GM18867 (cell line): ENCODE data around the gene GAS2L1.

Experiments
- ATAC-seq: cut with Tn5 transposase; IDR thresholded peaks from one replicate; pipeline ENCODE4 v1.9.1; 2021; ENCODE audit warnings: mild to moderate bottlenecking, moderate library complexity; ENCODE audit not compliant: unreplicated experiment

GAS2L1 gene

DNA sequence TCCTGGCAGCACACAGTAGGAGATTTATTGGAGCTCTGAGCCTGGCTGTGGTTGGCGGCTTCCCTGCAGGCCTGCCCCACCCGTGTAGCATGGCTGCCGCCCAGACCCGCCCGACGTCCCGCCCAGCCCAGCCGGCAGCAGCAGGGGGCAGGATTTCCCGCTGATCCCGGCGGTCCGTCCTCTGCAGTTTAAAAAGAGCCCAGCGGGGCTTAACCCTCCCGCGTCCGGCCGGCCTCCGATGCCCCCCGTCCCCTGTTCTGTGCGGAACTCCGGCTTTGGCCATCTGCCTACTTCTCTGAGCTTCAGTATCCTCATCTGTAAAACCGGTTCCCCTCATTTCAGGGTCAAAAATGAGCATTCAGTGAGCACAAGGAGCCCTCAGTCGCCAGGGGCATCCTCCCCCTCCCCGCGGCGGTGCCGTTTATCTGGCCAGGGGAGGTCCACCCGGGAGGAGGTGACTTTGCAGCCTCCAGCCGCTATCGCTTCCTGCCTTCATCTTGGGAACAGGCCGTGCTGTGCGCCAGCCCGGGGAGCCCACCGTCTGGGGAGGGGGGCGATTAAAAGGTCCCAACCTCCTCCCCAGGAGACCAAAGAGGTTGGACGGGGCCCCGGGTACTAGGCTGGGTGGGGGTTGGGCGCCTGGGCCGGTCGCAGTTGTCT, at the start of gene GAS2L1:
GAS2L1 (plus strand) TSS at position 476 of the 660 bp plus-strand sequence. CDS start 1,456 bp downstream, outside the sequence.
- ATAC-seq, result no peak

DNA sequence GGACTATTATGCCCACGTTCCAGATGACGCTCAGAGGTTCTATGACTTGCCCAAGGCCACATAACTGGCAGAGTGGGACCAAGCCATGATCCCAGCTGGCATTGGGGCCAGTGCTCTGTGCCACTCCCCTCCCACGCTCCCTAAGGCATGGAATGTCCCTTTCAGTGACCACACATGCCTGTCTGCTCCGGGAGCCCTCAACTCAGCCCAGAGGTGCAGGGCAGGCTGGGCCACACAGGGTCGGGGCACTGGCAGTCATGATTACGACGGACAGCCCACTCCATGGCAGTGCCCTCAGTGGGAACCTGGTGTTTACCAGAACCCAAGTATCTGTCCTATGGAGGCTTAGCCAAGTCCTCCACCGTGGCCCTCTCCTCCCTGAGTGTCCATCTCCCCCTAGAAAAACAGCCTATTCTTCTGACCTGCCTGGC, 48.7 kb upstream of the GAS2L1 start:
- no peak for ATAC-seq

DNA sequence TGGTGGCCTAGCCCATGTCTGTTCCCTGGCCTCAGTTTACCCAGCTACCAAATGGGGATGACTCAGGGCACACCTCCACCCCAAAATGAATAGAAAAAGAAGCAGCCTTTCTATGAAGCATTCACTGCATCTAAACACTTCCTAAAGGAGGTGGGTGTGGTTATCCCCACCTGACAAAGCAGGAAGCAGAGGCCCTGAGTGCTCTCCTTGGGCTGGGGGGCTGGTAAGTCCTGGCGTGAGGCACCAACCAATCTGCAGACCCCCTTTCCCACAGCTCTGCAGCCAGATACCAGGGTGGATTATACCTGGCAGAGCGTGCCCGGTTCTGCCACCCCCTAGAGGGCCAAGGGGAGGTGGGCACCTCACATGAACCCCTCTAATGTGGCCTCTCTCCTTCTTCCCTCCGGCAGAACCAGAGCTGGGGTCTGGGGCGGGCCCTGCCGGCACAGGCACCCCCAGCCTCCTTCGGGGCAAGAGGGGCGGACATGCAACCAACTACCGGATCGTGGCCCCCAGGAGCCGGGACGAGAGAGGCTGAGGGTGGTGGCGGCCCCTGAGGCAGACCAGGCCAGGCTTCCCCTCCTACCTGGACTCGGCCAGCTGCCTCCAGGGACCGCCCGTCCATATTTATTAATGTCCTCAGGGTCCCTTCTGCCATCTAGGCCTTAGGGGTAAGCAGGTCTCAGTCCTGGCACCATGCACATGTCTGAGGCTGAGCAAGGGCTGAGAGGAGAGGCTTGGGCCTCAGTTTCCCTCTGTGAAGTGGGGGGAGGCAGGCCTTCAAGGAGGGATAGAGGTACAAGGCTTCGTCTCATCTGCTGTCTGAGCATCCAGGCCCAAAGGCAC, 47.8 kb upstream of the GAS2L1 start:
- ATAC-seq, result no peak

DNA sequence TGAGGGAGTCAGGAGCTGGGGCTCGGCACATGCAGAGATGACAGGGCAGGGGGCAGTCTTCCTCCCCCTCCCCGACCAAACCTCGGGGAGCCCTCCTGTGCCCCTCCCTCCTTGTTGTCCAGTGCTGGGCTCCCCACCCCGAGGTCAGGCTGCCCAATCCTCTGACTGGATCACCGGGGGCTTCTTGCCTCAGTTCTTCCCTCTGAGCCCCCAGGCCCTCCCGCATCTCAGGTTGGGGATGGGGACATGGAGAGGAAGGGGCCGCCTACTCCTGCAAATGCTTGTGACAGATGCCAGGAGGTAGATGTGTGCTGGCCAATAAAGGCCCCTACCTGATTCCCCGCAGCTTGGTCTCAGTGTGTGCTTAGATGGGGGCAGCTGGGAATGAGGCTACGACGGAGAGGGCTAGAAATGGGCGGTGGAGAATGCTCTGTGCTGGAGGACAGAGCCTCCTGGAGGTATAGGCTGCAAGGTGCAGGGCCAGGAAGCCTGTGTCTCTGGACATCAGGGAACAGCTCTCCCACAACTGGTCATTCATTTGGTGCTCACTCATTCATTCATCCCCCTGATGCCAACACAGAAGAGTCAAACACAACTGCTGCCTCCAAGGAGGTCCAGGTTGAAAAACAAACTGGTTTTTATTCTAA, 47.1 kb upstream of the GAS2L1 start:
- no peak for ATAC-seq

DNA sequence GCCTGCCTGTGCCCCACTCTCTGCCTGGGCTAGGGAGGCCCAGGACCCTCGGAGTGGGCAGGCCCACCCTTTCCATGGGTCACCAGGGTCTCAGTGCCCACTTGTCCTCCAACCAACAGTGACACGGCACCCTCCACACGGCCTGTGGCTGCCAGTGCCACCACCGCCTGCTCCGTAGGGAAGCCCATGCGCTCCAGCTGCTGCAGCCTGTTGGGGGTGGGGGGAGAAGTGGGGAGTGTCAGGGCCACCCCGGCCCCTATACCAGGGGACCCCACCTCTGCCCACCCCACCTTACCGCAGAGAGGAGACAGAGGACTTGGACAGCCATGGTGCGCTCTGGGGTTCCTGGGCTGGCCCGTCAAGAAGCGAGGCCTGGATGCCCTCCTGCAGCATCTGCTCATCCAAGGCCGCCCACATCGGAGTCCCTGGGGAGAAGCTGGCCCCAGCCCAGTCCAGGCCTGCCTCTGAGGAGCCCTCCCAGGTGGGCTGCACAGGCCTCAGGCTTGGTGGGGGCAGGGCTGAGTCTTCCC, 46.4 kb upstream of the GAS2L1 start:
- no peak for ATAC-seq

DNA sequence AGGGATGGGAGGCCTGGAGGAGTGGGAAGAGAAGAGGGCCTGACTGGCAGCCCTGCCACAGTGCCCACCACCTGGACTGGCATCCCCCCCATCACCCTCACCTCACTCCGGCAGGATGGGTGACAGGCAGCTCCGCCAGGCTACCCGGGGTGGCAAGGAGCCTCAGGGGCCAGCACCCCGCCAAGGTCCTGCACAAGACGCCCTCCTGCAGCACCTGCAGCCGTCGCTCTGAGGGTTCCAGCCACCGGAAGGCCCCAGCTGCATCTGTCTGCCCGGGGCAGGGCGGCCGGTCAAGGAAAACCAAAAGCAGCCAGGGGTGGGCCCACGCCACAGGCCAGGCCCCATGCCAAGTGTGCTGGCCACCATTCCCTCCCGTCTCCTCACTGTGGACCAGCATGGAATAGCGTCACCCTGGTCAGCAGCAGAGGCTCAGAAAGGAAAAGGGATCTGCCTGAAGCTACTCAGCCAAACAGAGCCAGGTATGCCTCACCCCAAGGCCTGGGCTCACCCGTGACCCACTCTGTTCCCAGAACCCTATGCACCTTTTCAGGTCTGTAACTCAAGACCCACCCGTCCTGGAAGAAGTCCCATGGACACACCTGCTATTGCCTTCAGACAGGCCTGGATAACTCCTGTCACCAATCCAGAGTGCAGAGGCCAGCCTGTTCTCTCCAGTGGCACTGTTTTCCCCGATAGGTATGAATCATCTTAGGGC, 45.7 kb upstream of the GAS2L1 start:
- no peak for ATAC-seq

DNA sequence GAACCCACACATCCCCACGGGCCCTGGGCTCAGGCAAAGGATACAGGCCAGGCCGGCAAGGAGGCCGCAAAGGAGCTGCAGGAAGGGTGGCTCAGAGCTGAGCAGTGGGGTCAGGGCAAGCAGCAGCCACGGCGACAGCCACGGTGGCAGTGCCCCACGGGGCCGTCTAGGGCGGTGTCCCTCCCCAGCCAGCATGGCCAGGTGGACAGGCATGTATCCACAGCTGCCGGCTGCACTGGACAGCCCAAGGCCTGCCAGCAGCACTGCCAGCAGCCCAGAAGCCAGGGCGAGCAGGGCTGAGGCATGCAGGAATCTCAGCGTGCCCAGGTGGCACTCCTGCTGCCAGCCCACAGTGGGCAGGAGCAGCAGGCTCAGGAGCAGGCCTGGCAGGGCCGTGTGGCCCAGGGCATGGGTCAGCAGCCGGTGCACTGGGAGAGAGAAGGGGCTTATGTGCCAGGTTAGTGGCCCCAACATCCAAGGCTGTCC, 42.6 kb upstream of the GAS2L1 start:
- no peak for ATAC-seq

DNA sequence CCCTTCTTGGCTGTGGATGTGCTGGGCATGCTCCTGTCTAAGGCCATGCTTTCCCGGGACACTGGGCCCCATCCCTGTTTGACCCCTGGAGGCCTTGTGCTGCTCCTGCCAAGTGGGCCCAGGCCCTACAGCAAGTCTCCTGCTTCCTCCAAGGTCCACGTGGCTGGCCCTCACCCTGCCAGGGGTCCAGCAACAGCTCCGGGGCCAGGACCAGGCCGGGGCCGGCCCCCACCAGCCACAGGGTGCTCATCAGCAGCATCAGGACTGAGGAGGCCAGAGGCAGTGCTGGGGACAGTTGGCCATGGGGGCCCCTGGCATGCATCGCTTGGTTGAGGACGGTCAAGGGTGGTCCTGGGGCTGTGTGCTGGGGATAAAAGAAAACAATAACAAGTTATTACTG, 41.1 kb upstream of the GAS2L1 start:
- ATAC-seq, result no peak

DNA sequence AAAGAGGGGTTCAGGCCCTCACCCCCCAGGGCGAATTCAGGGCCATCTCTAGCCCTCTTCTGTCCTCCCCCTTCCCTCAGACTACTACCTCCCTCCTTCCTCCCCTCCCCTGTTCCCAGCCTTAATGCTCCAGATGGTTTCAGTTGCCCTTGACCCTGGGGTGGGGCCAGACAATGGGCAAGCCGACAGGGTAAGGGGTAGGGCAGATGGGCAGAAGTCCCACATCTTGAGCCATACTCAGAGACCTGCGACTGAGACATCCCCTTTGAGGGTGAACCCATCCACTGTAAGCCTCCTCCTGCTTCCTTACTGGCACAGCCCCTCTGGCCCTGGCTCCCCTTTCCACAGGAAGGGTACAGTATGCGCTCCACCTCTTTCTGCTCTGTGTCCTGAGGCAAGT, 40.5 kb upstream of the GAS2L1 start:
- no peak for ATAC-seq

DNA sequence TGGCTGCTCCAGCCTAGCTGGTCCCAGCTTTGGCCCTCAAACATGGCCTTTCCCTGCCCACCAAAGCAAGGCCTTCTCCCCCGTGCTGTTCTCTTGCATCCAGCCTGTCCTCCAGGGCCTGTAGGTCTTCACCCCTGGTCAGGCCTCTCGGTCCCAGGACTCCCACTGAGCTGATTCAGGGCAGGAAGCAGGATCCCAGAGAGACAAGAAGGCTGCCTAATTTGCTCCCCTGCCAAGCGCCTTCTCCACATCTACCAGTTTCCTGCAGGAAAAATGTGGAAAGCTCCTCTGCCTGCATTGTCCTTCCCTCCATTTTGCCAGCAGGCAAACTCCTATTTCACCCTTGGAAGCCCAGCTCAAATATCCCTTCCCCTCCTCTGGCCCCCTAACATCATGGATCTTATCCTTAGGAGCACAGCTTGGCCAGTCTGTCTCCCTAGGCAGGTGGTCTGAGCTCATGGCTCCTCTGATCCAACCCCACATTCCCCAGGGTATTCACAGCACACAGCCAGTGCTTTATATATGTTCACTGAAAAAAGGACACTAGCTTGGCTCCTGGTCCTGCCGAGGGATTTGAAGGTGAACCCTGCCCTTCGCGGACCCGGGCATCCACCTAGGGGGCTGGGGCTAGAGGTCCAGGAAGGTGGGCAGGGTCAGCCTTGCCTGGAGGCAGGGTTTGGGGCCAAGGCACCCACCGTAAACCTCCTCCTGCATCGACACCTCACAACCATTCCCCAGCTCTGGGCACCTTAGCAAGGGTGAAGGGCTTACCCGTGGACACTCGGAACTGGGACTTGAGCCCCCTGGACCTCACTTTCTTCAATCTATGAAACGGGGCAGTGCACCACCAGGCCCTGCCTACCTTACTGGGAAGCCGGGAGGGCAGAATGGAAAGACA, 39.6 kb upstream of the GAS2L1 start:
- ATAC-seq, result no peak

DNA sequence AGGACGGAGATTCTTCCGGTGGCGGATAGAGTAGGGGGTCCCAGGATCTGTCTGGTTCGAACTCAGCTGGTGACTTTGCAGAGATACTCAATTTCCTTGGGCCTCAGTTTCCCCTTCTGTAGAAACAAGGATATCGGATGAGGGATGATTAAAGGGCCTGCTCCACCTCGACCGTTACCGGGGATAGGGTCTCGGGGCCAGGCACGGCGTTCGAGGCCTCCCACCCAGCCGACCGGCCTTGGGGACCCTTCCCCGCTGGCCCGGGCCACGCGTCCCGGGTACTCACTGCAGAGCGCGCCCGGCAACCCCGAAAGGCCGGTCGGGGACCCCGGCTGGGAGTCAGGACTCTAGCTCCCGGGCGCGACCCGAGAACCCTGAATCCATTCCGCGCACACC, 39.0 kb upstream of the GAS2L1 start:
- no peak for ATAC-seq

DNA sequence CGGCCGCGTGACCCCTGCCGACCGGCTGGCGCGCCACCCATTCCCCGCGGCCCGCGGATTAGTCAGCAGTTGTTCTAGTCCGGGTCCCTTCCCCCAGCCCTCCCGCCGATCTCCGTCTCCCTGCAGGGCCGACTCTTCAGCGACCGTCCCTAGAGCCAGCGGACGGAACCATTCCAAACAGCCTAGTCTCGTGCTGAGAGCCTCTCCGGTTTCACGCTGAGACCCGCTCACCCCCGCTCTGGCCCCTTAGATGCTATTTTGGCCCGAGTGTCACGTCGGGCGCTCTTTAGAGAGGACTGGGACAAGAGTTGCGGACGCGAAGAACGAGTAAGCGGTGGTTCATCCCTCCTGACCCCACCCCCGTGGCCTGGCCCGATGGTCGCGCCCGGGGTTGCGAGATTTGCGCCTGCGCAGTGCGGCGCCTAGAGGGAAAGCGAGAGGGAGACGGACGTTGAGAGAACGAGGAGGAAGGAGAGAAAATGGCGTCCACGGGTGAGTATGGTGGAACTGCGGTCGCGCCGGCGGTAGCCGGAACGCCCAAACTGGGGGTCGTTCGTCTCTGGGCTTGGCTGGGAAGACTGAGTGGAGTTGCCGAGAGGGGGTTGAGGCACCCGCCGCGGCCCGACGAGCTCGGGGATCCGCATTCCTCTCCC, 38.5 kb upstream of the GAS2L1 start, which contains the start of the genes EWSR1 and RHBDD3:
EWSR1 (plus strand) TSS at position 411 of the 653 bp plus-strand sequence; CDS start at position 480, 69 bp downstream.
RHBDD3 (minus strand) TSS at position 124 of the 653 bp plus-strand sequence. CDS start 2,355 bp downstream, outside the sequence.
- peak; percentile 74 for ATAC-seq

DNA sequence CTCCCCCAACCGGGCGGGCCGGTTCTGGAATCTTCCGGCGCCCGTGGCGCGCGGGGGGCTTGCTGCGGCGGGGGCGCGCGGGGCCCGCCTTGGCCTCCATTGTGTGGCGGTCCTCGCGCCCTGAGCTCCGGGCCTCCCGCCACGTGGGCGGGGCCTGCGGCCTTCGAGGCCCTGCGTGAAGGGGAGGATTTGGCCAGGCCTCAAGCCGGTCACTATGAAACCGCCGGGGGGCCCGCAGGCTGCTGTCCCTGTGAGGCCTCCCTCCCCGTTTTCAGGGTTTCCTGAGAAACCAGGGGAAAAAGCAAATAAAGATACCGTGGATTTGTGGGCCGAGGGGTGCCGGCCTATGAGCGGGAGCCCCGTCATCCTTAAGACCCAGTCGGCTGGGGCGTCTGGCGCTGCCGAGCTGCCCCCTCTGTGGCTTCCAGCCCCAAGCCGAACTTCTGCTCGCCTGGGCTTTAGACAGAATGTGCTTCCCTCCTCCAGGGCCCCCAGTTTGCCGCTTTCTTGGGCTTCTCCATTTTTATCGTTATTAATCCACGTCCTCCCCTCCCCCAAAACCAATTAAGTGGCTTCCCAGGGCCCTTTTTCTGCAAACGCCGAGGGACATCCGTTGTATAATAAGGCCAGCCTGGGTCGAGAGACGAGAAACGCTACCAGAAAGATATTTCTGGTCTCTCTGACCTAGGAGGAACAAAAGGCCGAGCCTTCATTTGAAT, 37.8 kb upstream of the GAS2L1 start:
- peak; percentile 17 for ATAC-seq

DNA sequence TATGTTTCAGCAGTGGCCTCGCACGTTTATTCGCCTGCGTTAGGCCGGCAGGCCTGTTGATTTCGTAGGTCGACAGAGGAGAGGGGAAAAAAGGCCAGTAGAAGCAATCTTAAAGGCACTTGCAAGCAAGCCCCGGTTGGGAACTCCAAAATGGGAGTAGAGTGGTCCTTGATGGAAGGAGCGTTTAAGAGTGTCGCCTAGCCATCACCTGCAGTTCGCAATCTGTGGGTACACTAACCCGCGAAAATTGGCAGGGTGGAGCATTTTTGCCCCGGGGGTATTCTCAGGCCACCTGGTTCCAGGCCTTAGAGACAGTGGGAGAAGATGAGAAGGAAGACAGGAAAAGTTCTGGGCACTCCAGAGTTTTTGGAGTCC, 37.2 kb upstream of the GAS2L1 start:
- no peak for ATAC-seq

DNA sequence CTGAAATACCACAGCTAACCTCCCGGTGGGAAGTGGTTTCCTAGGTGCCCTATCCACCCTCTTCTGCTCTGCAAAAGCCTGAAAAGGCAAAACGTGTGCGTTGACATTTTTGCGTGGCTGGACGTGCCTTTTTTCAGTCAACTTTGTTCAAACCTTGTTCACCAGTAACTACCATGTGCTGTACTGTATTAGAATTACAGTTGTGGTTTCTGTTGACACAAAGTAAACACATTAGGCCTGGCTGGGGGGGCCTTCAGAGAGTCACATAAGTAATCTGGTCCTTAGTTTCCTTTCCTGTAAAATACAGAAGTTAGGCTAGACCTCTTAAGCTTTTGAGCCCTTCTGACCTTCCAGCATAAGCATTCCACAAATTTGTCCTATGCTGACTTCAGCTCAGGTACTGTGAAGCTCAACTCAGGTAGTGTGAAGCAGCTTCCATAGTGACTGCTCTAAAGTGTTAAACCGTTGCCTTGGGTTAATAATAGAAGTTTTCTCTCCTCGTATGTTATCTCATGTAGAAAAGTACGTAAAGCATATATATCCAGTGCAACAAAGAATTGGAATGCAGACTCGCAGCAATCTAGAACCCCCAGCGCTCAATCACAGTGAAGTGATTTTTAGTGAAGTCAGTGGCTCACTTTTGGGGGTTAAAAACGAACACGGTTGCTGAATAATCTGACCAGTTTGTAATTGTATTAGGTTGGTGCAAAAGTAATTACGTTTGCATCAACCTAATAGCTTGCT, 36.5 kb upstream of the GAS2L1 start:
- no peak for ATAC-seq

DNA sequence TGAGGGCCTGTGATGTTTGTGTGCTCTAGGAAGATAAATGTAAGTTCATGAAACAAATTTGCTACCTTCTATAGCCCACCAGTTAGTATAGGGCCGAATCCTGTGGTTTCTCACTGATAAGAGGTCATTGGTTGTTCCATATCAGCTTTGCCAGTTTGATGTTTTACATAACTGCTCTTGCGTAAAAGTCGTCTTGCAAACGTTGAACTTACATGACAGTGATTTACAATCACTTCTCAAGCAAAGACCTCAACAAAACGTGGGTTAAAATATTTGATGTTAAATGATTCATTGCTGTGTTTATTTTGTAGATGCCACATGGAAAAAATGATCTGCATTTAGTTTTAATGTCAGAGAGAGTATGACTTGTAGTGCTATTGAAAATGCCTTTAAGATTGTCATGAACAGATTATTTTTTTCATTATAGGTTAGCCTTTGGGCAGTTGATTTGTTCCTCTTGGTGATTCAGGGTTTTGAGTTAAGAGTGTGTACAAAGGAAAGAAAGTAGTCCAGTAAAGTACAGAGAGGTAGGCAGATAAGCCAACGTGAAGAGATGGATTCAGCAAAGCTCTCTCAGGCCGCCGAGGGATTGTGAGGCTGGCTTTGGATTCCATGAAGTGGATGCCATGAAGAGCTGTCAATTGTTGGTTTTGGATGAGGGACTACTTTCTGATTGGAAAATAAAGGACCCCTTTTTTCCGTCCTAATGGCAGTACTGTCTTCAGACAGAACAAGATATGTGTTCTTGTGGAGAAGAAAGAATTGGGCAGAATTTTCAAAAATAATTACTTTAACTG, 35.8 kb upstream of the GAS2L1 start:
- no peak for ATAC-seq

DNA sequence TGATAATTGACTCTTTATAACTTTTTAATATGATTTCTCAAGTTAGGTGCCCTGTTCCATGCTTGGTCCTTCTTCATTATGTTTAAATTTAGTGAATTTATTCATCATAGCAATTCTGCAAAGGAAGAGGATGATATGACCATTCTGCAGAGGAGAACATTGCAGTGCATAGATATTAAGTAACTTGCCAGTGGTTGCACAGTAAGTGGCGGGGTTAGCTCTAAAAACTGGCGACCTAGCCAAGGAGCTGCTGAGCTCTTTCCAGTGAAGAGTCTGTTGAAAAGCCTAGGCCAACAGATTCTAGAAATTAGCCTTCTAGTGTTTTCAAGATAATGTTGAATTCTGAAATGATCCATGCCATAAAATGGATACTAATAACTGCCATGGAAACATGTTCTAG, 33.8 kb upstream of the GAS2L1 start:
- ATAC-seq, result no peak
